COLO668 (cell line): ENCODE results near the gene PTX4.

Experiments used
- DNase-seq: peaks from one replicate; lab custom pipeline; 2025; ENCODE audit not compliant: unreplicated experiment; lab: John Stamatoyannopoulos, UW

The PTX4 gene

DNA sequence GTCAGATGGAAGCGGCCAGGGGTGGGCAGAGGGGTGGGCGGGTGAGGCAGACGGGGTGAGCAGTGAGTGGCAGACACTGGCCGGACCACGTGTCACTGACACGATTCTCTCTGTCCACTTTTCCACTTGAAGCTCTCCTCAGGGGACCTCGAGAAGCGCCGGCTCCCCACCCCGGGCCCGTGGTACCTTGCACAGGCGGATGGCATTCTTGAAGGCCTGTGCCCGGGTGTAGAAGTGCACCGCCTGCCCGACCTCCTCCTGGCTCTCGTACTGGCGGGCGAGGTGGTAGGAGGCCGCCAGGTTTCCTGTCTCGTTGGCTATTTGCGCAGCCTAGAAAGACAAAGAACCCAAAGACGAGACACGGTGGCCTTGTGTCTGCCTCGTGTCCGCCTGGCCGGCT is 35.6 kb upstream of the PTX4 start:
- DNase-seq: no peak

DNA sequence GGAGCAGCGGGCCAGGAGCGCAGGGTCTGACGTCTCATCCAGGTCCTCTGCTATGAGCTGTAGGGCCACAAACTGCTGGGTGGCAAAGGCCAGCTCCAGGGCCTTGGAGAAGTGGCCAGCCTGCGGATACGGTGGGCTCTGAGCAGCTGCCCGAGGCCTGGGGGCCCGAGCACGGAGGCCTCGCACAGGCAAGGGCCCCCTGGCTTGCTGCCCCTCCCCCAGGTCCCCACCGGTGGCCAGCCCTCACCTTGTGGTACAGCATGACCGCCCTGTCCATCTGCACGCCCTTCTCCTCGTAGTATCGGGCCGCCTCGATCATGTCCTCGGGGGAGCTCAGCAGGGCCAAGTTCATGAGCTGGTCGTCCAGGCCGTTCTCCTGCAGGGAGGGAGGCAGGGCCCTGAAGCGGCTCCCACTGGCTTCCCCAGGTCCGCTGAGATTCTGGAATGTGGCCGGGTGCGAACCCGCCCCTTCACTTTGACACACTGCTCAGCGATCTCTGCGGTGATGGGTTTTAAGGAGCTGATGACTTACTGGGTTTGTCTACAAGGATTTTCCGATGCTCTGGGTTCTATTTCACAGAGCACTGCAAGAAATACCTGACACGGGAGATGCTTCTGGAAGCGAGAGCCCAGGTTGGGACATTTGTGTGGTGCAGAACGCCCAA is 35.0 kb upstream of the PTX4 start:
- no peak for DNase-seq

DNA sequence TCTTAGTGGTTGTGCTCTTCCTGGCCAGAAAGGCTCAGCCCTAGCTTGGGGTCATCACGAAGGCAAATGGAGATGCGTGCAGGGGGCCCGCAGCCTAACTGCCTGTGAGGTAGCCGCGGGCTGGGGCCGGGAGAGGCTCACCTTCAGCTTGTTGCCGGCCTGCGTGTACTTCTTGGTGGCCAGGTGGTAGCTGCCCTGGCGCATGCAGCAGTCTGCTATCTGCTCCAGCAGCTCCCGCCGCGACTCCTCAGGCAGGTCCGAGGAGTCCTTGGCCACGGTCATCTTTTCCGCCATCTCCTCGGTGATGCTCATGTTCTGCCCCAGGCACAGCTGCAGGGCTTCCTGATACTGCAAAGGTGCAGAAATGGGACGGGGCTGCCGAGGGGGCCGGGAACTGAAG is 31.7 kb upstream of the PTX4 start:
- DNase-seq: no peak

DNA sequence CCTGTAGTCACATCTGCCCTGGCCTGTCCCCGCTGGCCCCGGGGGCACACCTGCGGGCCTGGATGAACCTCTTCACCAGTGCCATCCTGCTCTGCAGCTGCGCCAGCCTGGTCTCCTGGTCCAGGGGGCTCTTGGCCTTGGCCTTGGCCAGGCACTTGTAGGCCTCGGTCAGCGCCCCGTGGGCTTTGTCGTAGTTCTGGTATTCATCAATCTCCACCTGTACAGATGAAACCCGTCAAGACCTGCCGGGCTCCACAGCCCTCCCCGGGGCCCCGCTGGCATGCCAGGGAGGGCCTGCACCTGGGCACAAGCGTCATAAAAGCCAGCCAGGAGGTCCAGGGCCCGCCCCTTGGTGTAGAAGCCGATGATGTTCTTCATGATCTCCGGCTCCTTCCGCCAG is 31.1 kb upstream of the PTX4 start:
- DNase-seq: no peak

DNA sequence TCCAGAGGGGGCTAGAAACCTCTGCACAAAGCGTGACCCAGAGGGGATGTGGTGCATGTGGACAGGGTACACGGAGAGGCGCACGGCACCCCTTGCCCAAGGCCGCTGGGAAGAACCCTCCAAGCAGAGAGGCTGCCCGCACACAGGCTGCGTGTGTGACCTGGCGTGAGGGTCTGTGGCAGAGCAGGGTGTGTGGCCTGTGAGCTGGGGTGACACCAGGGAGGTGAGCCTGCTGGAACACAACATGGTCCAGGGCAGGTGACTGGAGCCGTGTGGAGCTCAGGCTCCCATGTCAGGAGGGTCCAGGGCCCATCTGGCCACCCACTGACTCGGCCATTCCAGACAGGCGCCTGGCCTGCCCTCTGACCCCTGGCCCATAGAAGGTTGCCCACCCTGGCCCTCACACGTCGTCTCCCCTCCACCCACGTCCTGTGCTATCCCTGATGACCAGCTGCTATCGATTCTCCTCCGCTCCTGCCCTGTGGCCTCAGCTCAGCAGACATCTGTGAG is 29.9 kb upstream of the PTX4 start:
- DNase-seq: no peak

DNA sequence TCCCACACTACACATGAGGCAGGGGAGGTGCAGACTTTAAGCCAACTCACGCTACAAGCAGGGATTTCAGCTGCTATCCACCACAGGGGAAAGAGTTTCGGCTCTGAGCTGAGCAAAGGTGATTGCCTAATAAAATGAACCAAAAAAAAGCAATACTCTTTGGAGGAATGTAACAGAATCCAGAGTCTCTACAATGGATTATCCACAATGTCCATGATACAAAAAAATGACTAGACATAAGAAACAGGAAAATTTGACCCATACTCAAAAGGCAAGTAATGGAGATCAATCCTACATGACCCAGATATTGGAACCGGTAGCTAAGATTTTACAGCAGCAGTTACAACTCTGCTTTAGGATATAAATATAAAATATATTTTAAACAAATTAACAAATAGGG is 25.8 kb upstream of the PTX4 start:
- DNase-seq: no peak

DNA sequence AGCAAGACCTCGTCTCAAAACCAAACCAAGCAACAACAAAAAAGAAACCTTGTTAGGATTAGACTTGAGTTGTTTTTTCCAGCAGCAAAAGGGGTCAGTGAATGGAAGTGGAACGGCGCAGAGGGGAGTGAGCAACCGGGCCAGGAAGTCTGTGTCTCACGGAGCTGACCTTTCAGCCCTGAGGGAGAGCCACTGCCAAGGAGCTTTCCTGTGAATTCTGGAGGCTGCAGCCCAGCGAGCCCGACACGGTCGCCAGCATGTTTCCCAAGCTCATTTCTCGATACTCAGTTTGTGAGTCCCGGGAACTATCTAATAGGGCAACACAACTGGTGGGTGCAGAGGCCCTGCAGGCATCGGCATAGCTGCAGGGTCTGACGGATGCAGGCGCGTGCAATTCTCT is 24.0 kb upstream of the PTX4 start:
- no peak for DNase-seq

DNA sequence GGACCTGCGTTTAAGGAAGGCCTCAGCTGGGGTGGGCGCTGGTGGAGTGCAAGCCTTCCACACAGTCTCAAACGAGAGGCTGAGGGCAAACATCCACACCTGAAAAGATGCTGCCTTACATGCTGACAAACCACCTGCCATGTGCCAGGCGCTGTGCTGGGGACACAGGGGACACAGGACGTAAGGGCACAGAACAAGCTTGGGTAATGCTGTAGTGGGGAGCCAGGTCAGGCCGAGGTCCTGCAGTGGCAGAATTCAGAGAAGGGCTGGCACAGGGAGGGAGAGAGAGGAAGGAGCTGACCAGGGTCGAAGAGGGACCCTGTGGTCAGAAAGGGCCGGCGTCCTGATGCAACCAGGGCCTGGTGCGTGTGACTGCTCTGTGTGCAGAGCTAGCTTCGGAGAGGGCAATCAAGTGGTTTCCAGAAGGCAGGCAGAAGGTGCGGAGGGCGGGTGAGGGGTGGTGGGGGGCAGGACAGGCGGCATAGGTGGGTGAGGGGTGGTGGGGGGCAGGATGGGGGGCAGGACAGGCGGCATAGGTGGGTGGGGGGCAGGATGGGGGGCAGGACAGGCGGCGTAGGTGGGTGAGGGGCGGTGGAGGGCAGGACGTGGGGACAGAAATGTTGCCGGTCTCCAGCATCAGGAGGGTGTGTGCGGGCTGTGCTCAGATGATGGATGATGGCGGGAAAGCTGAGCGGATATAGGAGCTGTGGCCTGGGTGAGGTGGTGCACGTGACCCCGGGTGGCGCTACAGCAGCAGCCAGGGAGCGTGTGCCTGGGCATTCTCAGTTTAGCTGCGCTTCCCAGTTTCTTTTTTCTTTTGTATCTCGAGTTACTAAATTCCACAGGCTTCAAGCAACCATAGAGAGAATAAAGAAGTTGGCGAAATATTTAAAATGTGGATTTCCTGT is 23.2 kb upstream of the PTX4 start:
- no peak for DNase-seq

DNA sequence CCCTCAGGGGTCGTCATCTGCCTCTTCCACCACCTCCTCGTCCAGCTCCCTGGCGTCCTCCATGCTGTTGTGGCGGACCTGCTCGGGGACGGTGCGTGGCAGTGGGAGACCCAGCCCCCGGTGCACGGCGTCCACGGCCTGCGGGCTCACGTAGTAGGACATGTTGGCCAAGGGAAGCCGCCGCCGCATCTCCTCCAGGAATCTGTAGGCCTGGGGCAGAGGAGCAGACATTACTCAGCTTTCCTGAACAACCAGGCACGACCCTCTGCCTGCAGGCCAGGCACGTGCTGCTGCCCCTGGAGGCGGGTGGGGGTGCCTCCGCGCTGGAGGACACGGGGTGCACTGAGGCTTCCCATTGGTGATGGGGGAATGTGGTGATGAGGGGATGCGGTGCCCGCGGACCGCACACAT is 22.2 kb upstream of the PTX4 start:
- DNase-seq: no peak

DNA sequence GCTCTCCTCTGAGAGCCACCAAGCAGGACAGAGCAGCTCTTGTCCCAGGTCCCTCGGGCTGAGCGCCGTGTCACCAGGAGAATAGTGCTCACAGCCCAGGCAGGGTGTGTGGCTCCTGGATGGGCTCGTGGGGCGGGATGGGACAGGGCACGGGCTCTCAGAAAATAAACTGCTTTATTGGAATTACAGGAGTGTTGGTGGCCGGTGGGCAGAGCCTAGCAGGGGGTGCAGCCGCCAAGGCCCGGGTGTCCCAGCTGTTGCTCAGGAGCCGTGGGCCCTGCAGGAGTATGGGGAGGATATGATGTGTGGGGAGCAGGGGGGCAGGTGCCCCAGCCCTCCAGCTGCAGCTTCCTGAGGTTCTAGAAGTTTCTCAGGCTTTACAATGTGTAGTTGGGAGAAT is 21.5 kb upstream of the PTX4 start:
- no peak for DNase-seq

DNA sequence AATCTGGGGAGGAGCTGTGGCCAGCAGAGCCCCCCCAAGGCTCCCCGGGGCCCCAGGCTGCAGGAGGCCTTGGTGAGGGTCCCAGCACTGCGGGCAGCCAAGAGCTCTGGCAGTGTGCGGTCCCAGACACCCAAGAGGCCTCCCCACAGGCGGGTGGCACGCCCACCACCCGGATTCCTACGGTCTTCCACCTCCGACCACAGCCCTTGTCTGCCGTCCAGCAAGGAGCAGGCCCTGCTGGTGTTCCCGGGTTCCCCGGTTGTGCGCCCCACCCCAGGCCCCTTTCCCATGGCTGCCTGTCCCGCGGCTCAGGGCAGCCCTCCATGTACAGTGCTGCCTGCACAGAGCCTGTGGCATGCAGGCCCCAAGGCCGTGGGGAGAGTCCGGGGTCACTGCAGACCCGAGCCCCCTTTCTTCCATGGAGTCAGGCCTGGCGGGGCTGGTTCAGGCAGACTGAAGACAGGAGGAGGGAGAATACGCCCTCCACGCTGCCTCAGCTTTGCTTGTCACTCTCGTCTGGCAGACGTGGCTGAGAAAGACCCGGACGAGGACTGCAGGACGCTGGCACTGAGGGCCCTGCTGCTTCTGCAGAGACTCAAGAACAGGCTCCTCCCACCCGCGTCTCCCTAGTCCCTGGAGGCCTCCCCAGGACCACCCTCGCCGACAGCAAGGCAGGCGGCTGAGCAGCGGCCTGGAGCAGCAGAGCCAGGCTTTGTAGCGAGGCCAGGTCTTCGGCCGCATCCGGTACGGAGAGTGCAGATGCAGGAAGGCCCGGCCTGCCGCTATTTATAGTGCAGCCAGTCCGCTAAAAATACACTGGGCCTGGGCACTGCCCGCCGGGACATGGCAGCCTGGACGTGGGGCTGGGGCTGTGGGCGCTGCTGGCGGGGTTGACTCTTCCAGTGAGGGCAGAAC is 20.8 kb upstream of the PTX4 start:
- no peak for DNase-seq

DNA sequence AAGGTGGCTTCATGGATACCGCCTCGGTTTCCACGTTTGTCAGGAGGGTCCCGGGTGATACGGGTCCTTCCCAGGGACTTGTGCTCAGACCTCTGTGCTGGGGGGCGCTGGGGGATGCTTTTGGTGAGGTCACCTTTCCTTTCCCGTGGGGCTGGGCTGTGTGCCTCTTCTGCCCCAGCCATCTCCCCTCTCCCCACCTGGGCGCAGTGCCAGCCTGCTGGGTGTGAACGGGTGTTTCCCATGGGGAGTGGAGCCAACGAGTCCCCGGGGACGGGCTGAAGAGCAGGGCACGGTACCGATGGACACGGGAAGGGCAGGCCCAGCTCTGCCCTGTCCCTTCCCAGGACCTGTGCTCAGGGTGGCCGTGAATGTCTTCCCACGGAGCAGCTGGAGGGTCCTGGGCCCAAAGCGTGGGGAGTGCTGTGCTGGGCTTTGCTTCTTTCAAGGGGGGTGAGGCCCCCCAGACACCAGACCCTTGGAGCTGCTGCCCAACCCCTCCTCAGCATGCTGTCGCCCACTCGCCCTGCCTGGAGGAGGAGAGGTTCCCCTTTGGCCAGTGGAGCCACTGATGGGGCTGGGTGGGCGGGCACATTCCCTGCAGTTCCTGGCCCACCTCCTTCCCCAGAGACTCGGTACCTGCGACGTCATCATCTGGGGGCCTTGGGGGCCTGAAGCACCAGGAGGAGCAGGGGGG is 19.9 kb upstream of the PTX4 start:
- DNase-seq: peak; percentile 32

DNA sequence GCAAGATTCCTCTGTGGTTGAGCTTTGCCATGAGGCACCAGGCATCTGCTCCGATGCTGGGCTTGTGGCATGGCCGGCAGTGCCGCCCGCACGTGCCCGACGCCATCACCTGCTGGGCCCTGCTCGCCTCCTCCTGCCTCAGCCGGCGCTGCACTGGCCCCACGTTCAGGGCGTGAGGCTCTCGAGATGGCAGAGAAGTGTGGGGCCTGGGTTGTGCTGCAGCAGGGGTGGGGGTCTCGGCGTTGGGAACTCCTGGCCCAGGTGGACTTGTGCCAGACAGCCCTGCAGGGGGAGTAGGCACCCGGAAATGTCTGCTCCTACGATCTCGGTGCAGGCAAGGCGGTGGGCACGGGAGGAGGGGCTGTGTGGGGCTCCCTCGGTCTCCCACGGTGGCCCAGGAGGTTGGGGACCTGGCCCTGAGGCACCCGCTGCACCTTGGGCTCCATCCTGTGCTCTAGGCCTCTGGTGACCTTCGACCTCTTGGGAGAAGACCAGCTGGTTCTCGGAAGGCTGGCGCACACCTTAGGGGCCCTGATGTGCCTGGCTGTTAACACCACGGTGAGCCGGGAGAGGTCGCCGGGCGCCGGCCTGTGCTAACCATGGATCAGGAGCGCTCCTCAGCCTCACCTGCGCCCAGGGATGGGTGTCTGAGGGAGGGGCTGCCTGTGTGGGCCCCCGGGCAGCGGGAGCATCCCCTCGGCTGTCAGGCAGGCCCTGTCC is 17.9 kb upstream of the PTX4 start:
- DNase-seq: no peak

DNA sequence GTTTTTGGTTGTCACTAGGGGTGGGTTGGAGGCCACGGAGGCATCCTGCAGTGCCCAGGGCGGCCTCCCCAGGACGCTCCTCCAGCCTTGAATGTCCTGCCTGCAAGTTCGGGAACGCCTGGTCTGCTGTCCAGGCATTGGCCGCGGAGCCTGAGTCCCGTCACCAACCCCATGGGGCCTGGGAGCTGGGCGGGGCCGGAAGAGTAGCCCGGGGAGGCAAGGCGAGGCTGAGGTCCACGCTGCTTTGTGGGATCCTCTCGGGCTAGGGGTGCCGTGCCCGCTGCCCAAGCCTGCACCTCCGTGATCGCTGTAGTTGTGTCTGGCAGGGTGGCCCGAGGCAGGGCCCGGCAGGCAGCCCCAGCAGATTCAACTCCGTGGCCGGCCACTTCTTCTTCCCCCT is 17.2 kb upstream of the PTX4 start:
- no peak for DNase-seq

DNA sequence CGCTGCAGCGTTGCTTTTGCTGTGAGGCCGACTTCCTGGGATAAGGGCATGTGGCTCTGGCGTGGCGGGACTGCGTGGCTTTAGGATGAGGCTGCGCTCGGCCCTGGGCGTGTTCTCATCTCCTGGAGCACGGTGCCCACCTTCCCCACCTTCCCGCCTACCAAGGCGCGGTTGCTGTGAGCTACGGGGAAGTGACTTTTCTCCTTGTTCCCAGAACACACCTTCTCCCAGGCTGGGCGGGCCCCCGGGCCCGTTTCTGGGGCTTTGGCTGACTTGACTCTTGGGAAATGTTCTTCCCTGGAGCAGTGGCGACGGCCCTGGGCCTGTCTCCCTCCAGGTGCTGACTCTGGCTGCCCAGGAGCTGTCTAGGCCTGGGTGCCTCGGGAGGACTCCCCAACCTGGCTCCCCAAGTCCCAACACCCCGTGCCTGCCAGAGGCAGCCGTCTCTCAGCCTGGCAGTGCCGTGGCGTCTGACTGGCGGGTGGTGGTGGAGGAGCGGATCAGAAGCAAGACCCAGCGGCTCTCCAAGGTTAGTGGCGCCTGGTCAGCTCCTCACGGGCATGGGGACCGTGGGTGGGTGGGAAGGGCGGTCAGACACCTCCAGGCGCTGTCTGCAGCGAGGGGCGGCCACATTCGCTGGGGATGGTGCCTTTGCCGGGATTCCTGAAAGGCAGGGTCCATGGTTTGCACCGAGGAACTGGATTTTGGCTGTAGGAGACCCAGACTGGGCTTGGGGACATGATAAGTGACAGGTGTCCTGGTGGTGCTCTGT is 16.5 kb upstream of the PTX4 start:
- no peak for DNase-seq

DNA sequence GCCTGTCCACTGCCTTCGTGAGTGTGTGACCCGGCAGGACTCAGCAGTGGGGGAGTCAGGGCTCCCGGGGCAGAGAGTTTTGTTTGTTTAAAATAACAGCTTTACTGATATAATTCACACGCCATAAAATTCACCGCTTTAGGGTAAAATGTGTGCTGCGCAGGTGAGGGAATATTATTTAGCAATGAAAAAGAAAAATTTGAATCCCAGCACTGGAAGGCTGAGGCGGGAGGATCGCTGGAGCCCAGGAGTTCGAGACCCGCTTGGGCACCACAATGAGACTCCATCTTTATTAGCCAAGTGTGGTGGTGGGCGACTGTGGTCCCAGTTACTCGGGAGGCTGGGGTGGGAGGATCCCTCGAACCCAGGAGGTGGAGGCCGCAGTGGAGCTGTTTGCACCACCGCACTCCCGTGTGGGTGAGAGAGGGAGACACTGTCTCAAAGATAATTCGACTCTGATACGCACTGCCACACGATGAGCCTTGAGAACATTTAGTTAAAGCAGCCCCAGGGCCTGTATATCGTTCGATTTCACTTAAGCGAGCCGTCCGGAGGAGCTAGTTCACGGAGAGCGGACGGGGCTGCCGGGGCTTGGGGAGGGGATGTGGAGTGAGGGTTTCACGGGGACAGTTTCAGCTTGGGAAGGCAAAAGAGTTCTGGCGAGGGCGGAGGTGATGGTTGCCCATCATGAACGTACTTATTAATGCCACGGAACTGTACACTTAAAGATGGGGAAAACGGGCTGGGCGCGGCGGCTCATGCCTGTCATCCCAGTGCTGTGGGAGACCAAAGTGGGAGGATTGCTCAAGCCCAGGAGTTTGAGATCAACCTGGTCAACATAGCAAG is 14.6 kb upstream of the PTX4 start:
- DNase-seq: no peak

DNA sequence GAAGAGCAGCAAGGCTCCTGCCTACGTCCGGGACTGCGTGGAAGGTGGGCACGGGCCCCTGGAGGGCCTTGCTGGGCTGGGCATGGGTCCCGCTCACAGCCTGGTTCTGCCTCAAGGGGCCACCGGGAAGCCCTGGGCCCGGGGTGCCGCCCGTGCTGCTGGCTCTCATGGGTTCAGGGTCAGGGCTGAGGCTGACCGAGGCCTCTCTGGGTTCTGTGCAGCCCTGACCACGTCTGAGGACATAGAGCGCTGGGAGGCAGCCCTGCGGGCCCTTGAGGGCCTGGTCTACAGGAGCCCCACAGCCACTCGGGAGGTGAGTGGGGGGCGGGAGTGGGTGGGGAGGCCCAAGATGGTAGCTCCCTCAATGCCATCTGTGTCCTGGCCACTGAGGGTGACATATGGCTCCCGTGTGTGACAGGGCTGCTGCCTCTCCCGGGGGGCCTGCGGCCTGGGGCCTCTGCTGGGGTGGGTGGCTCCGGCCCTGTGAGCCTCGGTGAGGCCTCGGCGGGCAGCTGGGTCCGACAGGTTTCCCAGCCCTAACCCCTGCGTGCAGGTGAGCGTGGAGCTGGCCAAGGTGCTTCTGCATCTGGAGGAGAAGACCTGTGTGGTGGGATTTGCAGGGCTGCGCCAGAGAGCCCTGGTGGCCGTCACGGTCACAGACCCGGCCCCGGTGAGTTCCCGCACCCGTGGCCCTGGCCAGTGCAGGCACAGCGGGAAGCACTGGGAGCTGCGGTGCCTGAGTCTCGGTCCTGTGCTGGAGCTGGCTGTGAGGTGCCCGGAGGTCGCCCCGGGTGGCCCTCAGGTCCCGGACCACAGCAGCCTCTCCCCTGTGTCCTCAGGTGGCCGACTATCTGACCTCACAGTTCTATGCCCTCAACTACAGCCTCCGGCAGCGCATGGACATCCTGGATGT is 13.6 kb upstream of the PTX4 start:
- no peak for DNase-seq
